Neural cell (in vitro differentiated cells): Measurements from ENCODE around the gene CSMD2. TPM values are rescaled to one million over a fixed set of nuclear protein-coding genes. Genes with fewer than 3 reads are reported as not detected.

ENCODE experiments used
- H2AFZ ChIP-seq: fragments of 200-600, 300-800 bp; sonication (generic), shearing (Covaris generic); 2 replicates; pipeline ENCODE4 v1.6.0; 2014; ENCODE audit warnings: low read depth, mild to moderate bottlenecking, antibody characterized with exemption, low read length, moderate library complexity
- H3F3A ChIP-seq: fragments of 200-600 bp; shearing (Covaris generic); 2 replicates; pipeline ENCODE4 v1.6.1; 2016; ENCODE audit warnings: mild to moderate bottlenecking, moderate library complexity, mixed read lengths, antibody characterized with exemption, low read length; ENCODE audit not compliant: insufficient read depth, poor library complexity, severe bottlenecking
- H3K27ac ChIP-seq: fragments of 200-600, 300-800 bp; sonication (generic), shearing (Covaris generic); 2 replicates; pipeline ENCODE4 v1.5.1; 2014; ENCODE audit warnings: mild to moderate bottlenecking, low read length, moderate library complexity
- H3K27me3 ChIP-seq: fragments of 300-800, 200-600 bp; sonication (generic), shearing (Covaris generic); 2 replicates; pipeline ENCODE4 v1.6.0; 2014; ENCODE audit warnings: mild to moderate bottlenecking, low read depth, low read length, moderate library complexity; ENCODE audit not compliant: insufficient read depth
- H3K36me3 ChIP-seq: fragments of 300-800, 200-600 bp; sonication (generic), shearing (Covaris generic); 2 replicates; pipeline ENCODE4 v1.5.1; 2014; ENCODE audit warnings: mild to moderate bottlenecking, antibody characterized with exemption, low read length, moderate library complexity; ENCODE audit not compliant: insufficient read depth
- H3K4me2 ChIP-seq: fragments of 300-800, 200-600 bp; sonication (generic), shearing (Covaris generic); 2 replicates; pipeline ENCODE4 v1.6.0; 2014; ENCODE audit warnings: mild to moderate bottlenecking, low read length
- H3K4me3 ChIP-seq: fragments of 300-800, 200-600 bp; sonication (generic), shearing (Covaris generic); 2 replicates; pipeline ENCODE4 v1.5.1; 2014; ENCODE audit warnings: mild to moderate bottlenecking, low read length, moderate library complexity
- H3K79me2 ChIP-seq: fragments of 200-600 bp; shearing (Covaris generic); replicated peaks from 2 replicates; pipeline ENCODE4 v1.6.0; 2014; ENCODE audit warnings: mild to moderate bottlenecking, low read length, moderate library complexity; ENCODE audit not compliant: insufficient read depth
- H3K9ac ChIP-seq: fragments of 300-800, 200-600 bp; sonication (generic), shearing (Covaris generic); 2 replicates; pipeline ENCODE4 v1.6.1; 2016; ENCODE audit warnings: mild to moderate bottlenecking, low read length, mixed read lengths
- H3K9me2 ChIP-seq: fragments of 200-600 bp; shearing (Covaris generic); 2 replicates; pipeline ENCODE4 v1.6.1; 2016; ENCODE audit warnings: mild to moderate bottlenecking, low read length, mixed read lengths; ENCODE audit not compliant: insufficient read depth
- H3K9me3 ChIP-seq: fragments of 200-600, 300-800 bp; sonication (generic), shearing (Covaris generic); 2 replicates; pipeline ENCODE4 v1.6.1; 2016; ENCODE audit warnings: mild to moderate bottlenecking, mixed run types, low read length, moderate library complexity, mixed read lengths
- H4K20me1 ChIP-seq: fragments of 200-600 bp; shearing (Covaris generic); 2 replicates; pipeline ENCODE4 v1.6.1; 2016; ENCODE audit warnings: mild to moderate bottlenecking, mixed run types; ENCODE audit not compliant: insufficient read depth
- EP300 ChIP-seq: fragments of 450-650 bp; conservative IDR thresholded peaks from 2 replicates; pipeline ENCODE4 v1.6.1; 2014; ENCODE audit warnings: antibody characterized with exemption, mild to moderate bottlenecking, moderate library complexity; ENCODE audit not compliant: poor library complexity, severe bottlenecking
- EZH2 ChIP-seq: fragments of 200-600, 300-800 bp; shearing (Covaris generic), sonication (generic); IDR thresholded peaks from 2 replicates; pipeline ENCODE4 v1.6.1; 2014; ENCODE audit warnings: antibody characterized with exemption, low read length, borderline replicate concordance, mild to moderate bottlenecking; ENCODE audit not compliant: insufficient read depth, poor library complexity, severe bottlenecking
- MXI1 ChIP-seq: fragments of 450-650 bp; conservative IDR thresholded peaks from 2 replicates; pipeline ENCODE4 v1.6.1; 2014; ENCODE audit warnings: antibody characterized with exemption, mild to moderate bottlenecking; ENCODE audit not compliant: poor library complexity, severe bottlenecking
- POLR2AphosphoS5 ChIP-seq: IDR thresholded peaks from 2 replicates; pipeline ENCODE4 v1.6.1; 2012
- RAD21 ChIP-seq: fragments of 450-650 bp; conservative IDR thresholded peaks from 2 replicates; pipeline ENCODE4 v1.6.1; 2014; ENCODE audit warnings: antibody characterized with exemption, mild to moderate bottlenecking, moderate library complexity
- SMC3 ChIP-seq: fragments of 450-650 bp; conservative IDR thresholded peaks from 2 replicates; pipeline ENCODE4 v1.6.1; 2014; ENCODE audit warnings: antibody characterized with exemption, mild to moderate bottlenecking, moderate library complexity; ENCODE audit not compliant: poor library complexity
- TAF1 ChIP-seq: IDR thresholded peaks from 2 replicates; pipeline ENCODE4 v1.6.1; 2012; ENCODE audit warnings: low read depth
- polyA plus RNA-seq: library from polyadenylated mRNA; depleted of rRNA; stranded (reverse); fragments of >200 nt; gene quantifications from 2 replicates; pipeline ENCODE4 v1.2.3, GENCODE V29; 2014
- TF ChIP-seq, protein P1 (sequence below): IDR thresholded peaks from 2 replicates; pipeline ENCODE4 v1.6.1; 2012; ENCODE audit warnings: borderline replicate concordance
- TF ChIP-seq, protein P2 (sequence below): fragments of 450-650 bp; IDR thresholded peaks from 2 replicates; pipeline ENCODE4 v1.5.1; 2014; ENCODE audit warnings: antibody characterized with exemption, mild to moderate bottlenecking, moderate library complexity; ENCODE audit not compliant: poor library complexity, severe bottlenecking

The CSMD2 gene
- polyA plus RNA-seq, 1 donor from 2014 or later = 9.6 TPM

GRCh38 chr1:33943978-33944377 is 221.1 kb downstream of the CSMD2 start:
- H3K9me3 ChIP-seq = no peaks in the 10 kb centered on the region
- no peaks in the 10 kb centered on the region for H3K9me2 ChIP-seq
- no peaks in the 10 kb centered on the region for H3K27me3 ChIP-seq
- H4K20me1 ChIP-seq = no peaks in the 10 kb centered on the region
- H2AFZ ChIP-seq = no peak overlapping the region
- H3F3A ChIP-seq = no peaks in the 10 kb centered on the region
- TF ChIP-seq RAD21 = no peak
- TF ChIP-seq, protein P1, sequence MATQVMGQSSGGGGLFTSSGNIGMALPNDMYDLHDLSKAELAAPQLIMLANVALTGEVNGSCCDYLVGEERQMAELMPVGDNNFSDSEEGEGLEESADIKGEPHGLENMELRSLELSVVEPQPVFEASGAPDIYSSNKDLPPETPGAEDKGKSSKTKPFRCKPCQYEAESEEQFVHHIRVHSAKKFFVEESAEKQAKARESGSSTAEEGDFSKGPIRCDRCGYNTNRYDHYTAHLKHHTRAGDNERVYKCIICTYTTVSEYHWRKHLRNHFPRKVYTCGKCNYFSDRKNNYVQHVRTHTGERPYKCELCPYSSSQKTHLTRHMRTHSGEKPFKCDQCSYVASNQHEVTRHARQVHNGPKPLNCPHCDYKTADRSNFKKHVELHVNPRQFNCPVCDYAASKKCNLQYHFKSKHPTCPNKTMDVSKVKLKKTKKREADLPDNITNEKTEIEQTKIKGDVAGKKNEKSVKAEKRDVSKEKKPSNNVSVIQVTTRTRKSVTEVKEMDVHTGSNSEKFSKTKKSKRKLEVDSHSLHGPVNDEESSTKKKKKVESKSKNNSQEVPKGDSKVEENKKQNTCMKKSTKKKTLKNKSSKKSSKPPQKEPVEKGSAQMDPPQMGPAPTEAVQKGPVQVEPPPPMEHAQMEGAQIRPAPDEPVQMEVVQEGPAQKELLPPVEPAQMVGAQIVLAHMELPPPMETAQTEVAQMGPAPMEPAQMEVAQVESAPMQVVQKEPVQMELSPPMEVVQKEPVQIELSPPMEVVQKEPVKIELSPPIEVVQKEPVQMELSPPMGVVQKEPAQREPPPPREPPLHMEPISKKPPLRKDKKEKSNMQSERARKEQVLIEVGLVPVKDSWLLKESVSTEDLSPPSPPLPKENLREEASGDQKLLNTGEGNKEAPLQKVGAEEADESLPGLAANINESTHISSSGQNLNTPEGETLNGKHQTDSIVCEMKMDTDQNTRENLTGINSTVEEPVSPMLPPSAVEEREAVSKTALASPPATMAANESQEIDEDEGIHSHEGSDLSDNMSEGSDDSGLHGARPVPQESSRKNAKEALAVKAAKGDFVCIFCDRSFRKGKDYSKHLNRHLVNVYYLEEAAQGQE = no peak
- no peak for TF ChIP-seq POLR2AphosphoS5
- TF ChIP-seq EZH2 = no peak
- no peak for TF ChIP-seq SMC3
- TF ChIP-seq, protein P2, sequence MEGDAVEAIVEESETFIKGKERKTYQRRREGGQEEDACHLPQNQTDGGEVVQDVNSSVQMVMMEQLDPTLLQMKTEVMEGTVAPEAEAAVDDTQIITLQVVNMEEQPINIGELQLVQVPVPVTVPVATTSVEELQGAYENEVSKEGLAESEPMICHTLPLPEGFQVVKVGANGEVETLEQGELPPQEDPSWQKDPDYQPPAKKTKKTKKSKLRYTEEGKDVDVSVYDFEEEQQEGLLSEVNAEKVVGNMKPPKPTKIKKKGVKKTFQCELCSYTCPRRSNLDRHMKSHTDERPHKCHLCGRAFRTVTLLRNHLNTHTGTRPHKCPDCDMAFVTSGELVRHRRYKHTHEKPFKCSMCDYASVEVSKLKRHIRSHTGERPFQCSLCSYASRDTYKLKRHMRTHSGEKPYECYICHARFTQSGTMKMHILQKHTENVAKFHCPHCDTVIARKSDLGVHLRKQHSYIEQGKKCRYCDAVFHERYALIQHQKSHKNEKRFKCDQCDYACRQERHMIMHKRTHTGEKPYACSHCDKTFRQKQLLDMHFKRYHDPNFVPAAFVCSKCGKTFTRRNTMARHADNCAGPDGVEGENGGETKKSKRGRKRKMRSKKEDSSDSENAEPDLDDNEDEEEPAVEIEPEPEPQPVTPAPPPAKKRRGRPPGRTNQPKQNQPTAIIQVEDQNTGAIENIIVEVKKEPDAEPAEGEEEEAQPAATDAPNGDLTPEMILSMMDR = no peak
- no peaks in the 10 kb centered on the region for H3K36me3 ChIP-seq
- H3K4me3 ChIP-seq = no peak overlapping the region
- no peaks in the 10 kb centered on the region for H3K79me2 ChIP-seq
- H3K27ac ChIP-seq = no peak overlapping the region
- H3K4me2 ChIP-seq = no peak overlapping the region
- H3K9ac ChIP-seq = no peak overlapping the region

DNA sequence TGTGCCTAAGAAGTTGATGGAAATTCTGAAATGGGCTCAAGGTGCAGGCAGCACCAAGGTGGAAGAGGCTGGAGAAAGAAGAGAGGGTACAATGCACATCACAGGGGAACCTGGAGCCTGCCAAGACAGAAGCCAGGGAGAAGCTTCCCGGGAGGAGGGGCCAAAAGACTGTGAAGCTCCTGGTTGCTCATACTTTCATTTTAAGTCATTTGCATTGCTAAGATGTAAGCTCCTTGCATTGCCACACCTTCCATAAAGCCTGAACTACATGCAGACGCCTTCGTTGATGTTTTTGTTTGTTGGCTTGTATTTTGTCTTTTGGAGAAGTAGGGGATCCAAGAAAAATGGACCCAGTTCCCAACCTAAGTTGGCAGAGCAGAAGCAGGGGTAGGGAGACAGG is 232.2 kb downstream of the CSMD2 start:
- H3K9ac ChIP-seq = no peak overlapping the region
- H3K9me2 ChIP-seq = no peaks in the 10 kb centered on the region
- no peak overlapping the region for H3K4me3 ChIP-seq
- no peaks in the 10 kb centered on the region for H3F3A ChIP-seq
- H3K4me2 ChIP-seq = no peak overlapping the region
- no peaks in the 10 kb centered on the region for H3K79me2 ChIP-seq
- H3K9me3 ChIP-seq = no peaks in the 10 kb centered on the region
- H3K27ac ChIP-seq = no peak overlapping the region
- no peaks in the 10 kb centered on the region for H3K36me3 ChIP-seq
- no peaks in the 10 kb centered on the region for H3K27me3 ChIP-seq
- TF ChIP-seq, protein P1 = no peak
- no peak for TF ChIP-seq MXI1
- TF ChIP-seq, protein P2 = no peak
- TF ChIP-seq POLR2AphosphoS5 = no peak
- no peak for TF ChIP-seq EZH2
- no peak for TF ChIP-seq TAF1
- TF ChIP-seq EP300 = no peak
- no peak for TF ChIP-seq RAD21
- TF ChIP-seq SMC3 = no peak
- H4K20me1 ChIP-seq = no peaks in the 10 kb centered on the region
- H2AFZ ChIP-seq = no peak overlapping the region
